GM19193 (cell line): ENCODE results near the gene HS3ST6.

Experiments used
- POLR2A ChIP-seq: IDR thresholded peaks from 4 replicates; pipeline ENCODE4 v1.6.1; 2011; ENCODE audit not compliant: insufficient read depth, insufficient read length; ENCODE audit errors: extremely low read depth

Gene HS3ST6

DNA sequence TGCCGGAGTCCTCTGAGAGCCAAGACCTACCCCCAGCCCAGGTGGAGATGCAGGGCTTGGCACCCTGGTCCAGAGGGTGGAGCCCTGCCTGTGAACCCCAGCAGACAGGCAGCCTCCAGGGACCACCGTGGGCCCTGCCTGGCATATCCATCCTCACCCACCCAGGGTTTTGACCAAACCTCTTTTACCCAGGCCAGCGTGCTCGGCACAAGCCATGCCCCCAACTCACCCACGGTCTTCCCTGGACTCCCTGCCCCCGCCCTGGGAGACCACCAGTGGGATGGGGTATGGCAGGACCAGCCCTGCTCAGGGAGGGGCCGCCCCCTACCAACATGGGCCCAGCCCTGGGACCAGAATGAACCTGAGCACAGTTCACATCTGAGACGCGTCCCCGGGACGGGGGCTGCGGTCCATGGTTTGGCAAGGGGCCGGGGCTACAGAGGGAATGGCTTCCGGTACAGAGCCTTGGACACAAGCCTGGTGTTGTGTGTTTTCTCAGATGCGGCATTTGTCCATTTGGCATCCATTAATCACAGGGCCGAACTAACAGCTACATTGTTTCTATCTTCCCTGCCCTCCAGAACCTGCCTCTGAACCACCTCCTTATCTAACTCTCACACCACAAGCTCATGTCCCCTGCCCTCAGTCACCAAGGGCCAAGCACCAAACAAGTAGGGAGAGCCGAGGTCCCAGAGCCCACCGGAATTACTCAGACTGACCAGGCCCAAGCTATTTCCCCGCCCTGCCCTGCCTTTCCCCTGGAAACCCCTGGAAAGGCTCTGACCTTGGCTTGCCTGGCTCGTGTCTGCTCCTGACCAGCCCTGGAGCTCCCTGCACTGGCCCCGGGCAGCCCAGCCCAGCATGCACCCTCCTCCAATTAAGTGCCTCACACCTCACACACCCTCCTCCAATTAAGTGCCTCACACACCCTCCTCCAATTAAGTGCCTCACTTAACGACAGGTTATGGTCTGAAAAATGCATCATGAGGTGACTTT lies 14.1 kb downstream of the HS3ST6 start:
- no peak for TF ChIP-seq POLR2A

- TF ChIP-seq POLR2A = no peak
Measured at GRCh38 chr16:1903220-1903574, 15.0 kb downstream of the HS3ST6 start.

GRCh38 chr16:1902547-1903219 lies 15.5 kb downstream of the HS3ST6 start:
- no peak for TF ChIP-seq POLR2A

- no peak for TF ChIP-seq POLR2A
Measured at GRCh38 chr16:1900452-1900774, 17.8 kb downstream of the HS3ST6 start.

DNA sequence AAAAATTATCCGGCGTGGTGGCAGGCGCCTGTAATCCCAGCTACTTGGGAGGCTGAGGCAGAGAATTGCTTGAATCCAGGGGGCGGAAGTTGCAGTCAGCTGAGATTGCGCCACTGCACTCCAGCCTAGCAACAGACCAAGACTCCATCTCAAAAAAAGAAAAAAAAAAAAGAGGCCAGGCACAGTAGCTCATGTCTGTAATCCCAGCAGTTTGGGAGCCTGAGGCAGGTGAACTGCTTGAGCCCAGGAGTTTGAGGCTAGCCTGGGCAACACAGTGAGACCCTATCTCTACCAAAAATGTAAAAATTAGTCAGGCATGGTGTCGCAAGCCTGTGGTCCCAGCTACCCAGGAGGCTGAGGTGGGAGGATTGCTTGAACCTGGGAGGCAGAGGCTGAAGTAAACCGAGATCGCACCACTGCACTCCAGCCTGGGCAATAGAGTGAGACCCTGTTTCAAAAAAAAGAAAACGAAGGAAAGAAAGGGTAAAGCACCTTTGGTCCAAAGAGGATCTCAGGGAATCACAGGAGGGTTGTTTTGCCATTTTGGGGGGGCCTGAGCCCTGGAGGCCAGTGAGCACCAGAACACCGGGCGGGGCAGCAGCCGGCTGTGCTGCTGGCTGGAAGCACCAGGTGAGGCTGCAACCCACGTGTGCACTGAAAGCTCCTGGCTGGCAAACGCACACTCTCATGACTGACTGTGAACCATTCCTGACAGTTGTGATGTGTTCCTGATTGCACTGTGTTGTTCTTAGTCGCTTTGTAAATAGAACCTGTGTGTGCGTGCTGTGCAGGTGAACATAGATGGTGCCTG lies 18.4 kb downstream of the HS3ST6 start:
- no peak for TF ChIP-seq POLR2A

GRCh38 chr16:1895949-1896675 lies 22.1 kb downstream of the HS3ST6 start:
- TF ChIP-seq POLR2A = no peak

DNA sequence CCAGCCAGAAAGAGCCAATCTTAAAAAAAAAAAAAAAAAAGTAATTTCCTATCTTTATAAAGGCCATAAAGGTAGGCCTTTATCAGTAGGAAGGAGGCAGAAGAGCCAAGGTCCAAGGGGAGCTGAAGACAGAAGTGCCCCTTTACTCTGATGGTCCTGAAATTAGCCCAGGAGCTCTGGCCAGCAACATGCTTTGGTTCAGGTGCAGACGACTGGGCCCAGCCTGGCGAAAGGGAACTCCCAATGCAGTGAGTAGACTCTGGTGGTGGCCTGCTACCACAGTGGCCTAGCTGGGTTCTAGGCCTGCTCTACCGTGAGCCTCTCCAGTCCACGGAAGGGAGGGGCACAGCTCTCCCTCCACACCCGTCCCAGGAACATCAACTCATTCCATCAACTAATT lies 23.1 kb downstream of the HS3ST6 start:
- TF ChIP-seq POLR2A = no peak

DNA sequence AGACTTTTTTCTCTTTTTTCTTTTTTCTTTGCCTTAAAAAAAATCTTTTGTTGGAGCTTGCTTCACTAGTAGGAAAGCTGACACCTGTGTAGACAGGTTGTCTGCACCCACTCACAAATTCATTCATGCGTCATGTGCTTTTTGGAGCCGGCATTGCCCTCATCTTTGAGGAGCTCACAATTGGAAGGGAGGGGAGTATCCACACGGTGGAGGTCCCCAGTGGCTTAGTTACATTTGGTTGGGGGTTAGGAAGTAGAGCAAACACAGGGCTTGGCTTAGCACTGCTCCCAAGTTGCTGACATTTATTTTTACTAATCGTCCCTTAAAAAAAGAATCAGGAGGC lies 27.5 kb downstream of the HS3ST6 start:
- TF ChIP-seq POLR2A = no peak

DNA sequence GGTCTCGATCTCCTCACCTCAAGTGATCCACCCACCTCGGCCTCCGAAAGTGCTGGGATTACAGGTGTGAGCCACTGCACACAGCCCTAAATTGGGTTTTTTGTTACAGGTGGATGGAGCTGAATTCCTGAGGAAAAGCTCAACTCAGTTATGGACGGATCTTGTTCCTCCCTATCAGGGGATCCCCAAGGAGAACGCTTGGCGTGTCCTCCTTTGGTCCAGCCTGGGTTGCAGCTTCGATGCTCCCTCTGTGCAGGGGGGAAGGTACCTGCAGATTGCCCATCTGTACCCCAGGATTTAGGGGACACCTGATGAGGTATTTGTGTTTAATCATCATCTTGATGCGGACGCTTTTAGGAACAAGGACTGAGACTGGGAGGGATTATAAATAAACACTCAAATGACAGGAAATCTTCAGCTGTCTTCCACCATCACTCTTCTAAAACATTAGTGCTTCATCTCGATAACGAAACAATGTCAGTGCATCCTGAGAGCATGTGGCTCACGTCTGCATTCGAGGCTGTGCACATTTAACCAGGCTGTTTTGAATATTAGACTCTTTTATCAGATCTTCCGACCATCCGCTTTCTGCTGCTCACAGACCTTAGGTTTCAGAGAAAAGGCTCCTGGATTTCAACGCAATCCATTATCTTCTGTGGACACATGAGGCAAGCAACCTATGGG lies 28.0 kb downstream of the HS3ST6 start:
- no peak for TF ChIP-seq POLR2A

DNA sequence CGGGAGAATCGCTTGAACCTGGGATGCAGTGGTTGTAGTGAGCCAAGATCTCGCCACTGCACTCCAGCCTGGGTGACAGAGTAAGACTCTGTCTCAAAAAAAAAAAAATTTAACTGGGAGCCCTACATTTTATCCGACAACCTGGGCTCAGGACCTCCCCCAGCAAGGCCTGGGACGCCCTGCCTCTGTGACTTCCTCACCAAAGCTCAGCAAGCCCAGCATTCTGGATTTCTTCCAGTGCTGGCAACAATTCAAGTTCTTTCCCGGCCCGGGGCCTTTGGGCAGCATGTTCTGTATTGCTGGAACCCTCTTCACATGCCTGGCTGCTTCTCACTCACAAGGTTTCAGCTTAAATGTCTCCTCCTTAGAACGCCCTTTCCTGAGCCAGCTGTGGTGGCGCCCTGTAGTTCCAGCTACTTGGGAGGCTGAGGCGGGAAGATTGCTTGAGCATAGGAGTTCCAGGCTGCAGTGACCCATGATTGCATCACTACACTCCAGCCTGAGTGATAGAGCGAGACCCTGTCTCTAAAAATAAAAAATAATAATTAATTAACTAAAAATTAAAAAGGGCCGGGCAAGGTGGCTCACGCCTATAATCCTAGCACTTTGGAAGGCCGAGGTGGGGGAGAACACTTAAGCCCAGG lies 30.4 kb downstream of the HS3ST6 start:
- TF ChIP-seq POLR2A = no peak

DNA sequence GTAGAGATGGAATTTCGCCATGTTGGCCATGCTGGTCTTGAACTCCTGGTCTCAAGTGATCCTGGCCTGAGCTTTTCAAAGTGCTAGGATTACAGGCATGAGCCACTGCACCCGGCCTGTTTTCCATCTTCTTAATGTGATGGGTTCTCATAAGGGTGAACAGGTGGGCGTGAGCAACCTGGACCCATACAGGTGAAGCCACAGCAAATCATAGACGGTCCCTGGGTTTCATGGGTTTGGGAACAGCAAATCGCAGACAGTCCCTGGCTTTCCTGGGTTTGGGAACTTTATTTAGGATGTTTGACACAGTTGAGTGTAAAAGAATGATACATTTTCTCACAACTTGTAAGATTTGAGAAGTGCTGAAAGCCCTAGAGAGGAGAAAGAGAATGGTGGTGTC lies 33.3 kb downstream of the HS3ST6 start:
- TF ChIP-seq POLR2A = no peak

- TF ChIP-seq POLR2A = no peak
Measured at GRCh38 chr16:1884155-1884760, 34.0 kb downstream of the HS3ST6 start.

DNA sequence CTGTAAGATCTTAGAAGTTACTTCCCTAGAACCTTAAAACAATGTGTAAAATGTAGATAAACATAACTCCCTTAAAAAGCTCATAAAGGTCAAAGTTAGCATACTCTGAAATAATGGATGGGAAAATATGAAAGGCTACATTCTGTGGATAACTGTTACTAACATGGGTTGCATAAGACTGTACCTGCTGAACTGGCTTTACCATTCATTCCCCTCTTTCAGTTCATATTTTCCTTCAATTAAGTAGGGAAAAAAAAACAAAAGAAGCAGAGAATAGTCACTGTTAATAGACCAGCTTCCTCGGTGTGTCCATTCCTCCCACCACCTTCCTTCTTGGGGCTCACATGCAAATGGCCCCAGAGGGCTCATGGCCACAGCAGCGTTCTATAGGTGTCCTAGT lies 38.7 kb downstream of the HS3ST6 start:
- no peak for TF ChIP-seq POLR2A

- TF ChIP-seq POLR2A = no peak
Measured at GRCh38 chr16:1878256-1878655, 40.0 kb downstream of the HS3ST6 start.

DNA sequence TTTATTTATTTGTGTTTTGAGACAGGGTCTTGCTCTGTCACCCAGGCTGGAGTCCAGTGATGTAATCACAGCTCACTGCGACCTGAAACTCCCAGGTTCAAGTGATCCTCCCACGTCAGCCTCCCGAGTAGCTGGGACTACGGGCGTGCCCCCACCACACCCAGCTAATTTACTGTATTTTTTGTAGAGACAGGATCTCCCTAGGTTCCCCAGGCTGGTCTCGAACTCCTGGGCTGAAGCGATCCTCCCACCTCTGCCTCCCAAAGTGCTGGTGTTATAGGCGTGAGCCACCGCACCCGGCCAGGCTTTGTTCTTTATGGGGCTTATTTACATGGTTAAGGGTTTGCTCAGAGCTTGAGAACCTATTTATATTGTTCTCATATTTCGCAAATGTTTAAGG lies 40.4 kb downstream of the HS3ST6 start:
- no peak for TF ChIP-seq POLR2A
